GM18873 (cell line): ENCODE results near the gene VPS4B.

Experiments used
- ATAC-seq: cut with Tn5 transposase; IDR thresholded peaks from one replicate; pipeline ENCODE4 v1.9.1; 2021; ENCODE audit warnings: mild to moderate bottlenecking, moderate library complexity, moderate number of reproducible peaks; ENCODE audit not compliant: unreplicated experiment, low FRiP score

Gene VPS4B

DNA sequence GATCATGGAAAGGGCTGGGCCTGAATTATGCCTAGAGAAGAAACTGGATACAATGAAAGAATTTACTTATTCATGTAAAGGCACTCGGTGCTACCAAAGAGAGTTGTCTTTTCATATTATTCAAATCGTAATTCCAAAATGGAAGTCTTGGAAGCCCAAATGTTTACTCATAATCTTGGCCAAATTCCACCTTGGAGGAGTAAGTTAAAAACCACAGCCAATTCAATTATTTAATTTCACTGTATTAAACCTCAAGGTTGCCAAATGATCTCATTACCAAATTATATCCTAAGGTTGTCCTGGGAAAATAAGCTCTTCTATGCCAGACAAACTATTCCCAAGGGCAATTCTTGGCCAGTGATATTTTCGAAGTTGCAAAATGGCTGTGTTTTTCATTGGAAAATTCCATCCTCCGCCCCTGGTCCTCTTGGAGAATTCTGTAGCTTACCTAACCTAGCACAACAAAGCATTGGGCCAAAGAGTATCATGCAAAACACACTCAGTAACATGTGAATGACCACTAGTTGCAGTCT is 11.1 kb upstream of the VPS4B start:
- ATAC-seq, result no peak

DNA sequence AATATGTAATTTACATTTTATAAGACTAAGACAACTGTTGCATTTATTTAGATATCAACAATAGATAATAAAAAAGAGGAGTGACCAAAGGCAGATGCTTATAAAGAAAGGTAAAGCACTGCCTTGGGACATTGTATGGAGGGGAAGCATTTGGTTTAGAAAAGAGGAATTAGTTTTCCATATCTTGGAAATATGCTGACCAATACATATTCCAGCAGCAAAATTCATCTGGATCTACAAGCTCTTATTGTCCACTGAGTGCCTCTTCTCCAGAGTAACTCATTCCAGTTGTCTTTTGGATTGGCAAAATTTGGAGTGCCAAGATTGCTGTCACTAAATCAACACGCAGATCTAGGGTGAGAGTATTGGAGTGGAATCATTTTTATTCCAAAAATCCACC is 8.9 kb upstream of the VPS4B start:
- no peak for ATAC-seq

DNA sequence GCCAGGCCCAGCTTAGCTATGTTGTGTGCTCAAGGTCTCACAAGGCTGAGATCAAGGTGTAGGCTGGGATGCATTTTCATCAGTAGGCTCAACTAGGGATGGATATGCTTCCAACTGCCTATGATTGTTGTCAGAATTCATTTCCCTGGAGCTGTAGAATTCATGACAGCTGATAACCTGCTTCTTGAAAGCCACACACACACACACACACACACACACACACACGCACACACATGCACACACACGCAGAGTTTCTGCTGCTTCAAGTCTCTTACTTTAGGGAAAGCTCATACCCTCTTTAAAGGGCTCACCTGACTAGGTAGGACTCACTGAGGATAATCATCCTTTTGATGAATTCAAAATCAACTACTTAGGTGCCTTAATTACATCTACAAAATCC is 8.2 kb upstream of the VPS4B start:
- ATAC-seq, result no peak

DNA sequence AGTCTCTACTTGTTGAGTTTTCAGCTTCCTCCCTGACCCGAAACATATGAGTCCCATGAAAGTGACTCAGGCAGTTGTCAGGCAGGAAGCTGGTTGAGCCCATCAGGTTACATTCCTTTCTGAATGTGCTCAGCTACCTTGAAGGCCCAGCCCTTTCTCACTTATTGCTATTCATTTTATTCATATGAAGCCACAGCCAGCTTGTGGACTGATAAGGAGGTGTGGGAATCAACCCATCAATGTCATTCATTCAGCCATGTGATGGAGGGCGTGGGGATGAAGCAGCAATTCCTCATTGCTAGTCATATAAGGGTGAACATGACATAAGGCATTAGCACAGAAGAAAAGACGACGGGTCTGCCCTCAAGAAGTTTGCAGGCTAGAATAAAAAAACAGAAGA is 5.3 kb upstream of the VPS4B start:
- no peak for ATAC-seq

DNA sequence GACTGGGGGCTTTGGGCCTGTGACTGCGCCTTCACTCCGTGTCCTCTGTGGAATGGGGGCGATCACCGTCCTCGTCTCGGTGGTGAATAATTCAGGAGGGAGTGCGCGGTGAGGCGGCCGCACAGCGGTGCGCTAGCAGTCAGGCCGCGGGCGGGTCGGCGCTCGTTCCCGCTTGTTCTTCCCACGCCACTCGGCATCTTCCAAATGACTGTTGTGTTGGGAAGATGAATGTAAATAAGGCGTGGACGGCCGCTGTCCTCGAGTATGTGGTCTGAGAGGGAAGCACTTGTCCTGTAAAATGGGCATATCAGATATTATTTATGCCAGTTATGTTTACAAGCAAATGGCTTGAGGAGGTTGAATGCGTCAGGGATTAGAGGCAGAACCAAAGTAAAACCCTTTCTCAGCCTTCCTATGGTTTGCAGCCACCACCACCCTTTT is 608 bp upstream of the VPS4B start:
- ATAC-seq, result peak; percentile 11

DNA sequence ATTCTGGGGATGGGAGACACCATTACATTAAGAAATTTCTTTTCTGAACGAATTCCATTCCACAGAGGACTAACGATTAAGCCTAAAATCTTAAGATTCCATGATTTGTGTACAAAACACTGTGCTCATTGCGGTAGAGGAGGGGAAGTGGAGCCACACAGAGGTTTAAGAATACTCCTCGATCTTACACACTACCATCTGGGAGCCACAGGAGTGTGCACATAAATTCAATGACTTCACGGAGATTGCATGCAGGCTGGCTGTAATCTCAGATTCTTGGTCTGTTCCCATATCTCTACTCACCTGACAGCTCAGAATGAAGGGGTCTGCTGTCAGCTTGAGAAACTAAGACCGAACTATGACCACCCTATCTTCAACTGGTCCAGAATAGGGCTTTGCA is 762 bp downstream of the VPS4B start:
- no peak for ATAC-seq

DNA sequence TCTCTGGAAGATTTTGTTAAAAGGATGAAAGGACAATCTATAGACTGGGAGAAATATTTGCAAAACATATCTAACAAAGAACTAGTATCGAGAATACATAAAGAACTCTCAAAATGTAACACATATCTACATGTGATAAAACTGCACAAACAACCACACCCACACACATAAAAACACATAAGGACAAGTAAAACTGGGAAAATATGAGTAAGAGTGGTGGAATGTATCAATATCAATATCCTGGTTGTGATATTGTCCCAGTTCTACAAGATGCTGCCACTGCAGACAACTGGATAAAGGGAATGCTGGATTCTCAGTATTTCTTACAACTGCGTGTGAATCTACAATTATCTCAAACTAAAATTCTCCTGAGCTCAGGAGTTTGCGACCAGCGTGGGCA is 9.3 kb downstream of the VPS4B start:
- no peak for ATAC-seq

DNA sequence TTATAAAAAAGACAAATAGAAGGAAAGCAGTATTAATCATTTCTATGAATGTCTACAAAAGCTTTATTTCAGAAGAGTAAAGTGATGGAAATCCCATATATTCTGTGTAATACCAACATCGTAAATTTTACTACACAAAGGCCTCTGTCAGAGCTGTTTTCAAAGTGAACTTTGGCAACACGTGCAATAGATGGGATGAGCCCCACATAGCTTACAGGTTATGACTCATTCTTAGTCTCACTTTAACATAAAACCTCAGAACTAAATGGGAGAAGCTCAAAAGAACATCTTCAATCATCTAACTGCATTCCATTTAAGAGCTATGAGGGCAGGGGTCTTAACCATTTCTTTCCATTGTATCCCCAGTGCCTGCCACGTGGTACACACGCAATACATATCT is 11.5 kb downstream of the VPS4B start:
- ATAC-seq, result no peak

DNA sequence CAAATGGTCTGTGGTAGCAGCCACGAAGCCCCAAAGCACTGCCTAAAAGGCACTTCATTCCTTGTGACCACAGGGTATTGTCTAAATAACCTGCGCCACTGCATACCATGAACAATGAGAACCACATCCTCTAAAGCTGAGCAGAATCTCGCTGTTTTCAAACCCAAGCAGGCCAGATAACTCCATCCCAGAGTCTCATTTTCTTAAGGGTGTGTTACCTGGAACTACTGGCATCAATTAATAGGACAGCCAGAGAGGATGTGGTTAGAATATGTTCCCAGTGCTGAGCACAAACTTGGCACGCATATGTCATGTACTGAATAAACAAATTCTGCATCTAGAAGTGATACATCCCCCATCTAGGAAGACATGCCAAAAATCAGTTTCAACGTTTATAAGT is 13.0 kb downstream of the VPS4B start:
- ATAC-seq, result no peak

DNA sequence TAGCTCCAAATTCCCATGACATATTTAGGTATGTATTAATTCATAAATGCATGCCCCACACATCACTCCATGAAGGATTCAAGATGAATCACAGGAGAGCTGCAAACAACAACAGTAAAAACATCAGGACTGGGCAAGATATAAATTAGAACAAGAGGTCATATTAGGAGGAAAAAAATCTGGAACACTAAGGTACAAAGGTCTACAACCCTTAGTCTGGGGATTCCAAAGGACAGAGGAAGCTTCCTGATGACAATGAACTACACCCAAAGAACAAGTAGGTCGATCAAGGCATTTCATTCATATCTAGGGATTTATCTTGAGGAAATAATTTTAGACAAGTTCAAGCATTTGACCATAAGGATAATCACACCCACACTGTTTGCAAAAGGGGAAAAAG is 14.5 kb downstream of the VPS4B start:
- no peak for ATAC-seq

DNA sequence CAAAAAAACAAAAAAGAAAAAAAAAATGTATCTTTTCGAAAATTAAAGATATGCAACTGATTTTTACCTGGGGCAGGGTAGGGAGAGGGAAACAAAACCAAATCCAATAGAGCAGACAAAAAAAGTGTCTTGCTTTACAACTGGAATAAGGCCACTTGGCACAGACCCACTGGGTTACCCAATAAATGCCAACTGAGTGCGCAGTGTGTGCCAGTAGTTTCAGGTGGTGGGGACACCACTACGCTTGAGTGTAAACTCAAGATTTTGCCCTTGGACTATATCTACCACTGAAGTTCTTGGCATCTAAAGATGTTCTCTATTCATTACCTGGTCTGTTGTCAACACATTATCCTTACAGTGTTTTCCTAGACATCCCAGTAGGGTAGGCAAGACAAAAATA is 16.3 kb downstream of the VPS4B start:
- ATAC-seq, result no peak

DNA sequence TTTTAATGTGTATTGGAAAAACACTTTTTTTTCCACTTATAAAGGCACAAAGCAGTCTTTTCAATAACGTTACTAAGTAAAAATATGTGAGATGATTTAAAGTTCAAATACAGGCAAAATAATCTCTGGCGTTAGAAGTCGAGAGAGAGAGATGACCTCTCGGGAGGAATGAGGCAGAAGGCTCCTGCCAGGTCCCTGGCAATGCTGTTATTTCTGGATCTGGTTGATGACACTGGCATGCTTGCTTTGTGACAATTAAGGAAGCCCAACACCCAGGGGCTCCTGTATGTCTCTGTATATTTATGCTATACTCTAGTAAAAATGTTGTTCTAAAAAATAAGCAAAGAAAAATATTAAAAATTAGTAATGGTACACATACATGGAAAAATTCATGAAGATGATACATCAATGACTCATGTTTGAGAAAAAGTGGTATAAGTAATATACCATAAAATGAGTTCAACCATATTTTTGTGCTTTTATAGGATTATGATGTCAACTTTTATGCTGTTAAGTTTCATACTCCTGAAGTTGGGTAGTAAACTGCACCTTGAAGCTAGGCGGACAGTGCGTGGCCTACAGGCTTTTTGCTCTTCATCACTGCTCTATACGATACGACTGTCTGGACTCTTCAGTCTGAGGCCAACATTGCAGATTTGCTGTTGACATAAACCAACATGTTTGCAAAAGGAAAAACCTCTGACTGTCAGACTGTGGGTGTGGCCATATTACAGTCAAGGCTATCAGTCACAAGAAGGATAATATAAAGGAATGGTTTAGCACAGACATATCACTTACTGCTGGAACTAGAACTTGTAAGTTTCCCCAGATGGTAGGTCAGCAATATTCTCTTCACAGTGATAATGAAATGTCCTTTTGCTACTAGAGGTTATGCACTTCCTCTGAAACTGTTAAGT is 19.8 kb downstream of the VPS4B start:
- ATAC-seq, result no peak

DNA sequence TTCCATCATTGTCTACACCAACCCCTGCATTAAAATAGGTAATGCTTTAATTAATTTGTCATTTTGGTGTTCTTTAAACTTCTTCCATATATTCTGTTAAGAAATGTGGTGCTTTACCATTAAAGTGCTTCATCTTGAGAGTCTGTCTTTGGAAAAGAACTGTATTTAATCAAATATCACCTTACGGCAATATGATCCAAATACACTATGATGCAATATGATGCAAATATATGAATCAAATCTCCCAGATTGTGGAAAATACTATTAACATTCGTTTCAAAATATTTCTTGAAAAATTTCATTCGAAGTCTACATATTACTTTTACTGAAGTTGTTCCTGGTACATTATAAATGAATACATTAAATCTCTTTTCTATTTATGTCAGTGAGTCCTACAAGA is 23.0 kb downstream of the VPS4B start:
- no peak for ATAC-seq

DNA sequence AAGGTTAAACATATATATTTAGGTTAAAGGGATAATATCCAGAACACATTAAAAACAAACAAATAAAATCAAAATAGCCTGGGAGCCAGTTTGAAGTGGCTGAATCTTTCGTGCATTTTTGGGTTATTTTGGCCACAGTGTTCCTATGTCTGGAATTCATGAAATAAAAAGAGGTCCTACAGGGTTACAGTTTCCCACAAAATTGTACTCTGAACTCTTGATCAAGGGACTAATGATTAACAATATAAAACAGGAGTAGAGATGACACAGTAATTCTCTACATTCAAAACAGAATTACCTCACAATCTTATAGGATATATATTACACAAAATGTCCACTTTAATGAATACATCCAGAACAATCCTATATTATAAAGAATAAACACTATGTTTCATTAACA is 24.9 kb downstream of the VPS4B start:
- ATAC-seq, result no peak

DNA sequence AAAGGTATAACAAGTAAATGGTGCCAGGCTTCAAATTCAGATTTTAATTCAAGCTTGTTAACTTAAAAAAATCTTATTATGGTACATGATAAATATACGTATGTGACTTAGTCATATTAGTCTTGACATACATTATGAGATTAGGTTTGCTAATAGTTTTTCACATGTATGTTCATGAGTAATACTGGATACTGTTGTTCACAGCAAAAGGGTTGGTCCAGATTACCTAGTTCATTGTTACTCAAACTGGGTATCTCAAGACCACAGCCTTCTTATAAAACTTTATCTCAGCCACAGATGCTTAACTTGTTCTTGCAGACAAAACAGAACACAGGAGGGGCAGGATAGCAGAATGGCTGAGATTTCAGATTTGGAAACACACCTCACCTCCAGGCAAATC is 26.8 kb downstream of the VPS4B start:
- no peak for ATAC-seq

DNA sequence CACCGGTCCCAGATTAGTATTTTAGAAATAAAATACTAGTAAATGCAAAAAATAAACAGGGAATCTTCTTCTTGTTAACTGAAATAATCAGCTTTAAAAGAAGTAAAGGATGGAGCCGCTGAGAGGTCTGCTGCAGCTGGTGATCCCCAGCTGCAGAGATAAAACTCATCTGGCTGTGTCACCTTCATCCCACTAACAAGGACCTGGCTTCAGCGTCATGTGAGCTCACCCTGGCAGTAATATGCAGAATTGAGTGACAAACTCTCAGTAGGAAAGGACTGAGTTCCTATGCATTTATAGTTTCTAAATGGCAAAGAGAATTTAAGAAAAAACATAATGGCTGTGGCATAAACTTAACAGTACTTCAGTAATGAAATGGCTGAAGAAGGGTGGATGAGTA is 27.3 kb downstream of the VPS4B start:
- no peak for ATAC-seq

DNA sequence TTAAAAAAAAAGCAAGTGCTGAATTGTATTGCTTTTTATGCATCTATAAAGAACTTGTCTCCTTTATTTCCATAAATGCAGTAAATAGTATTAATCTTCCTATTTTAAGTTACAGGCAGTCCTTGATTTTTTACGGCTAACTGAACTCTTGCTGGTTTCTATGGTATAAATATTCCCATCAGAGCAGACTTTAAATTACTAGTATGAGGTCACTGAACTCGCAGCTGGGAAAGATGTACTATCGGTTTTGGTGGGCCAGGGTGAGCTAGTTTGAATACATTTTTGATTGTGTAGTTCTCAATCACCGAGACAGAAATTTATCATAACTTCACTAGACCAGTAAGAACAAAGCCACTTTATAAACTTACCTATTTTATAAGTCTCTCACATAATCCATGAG is 34.4 kb downstream of the VPS4B start:
- ATAC-seq, result no peak

DNA sequence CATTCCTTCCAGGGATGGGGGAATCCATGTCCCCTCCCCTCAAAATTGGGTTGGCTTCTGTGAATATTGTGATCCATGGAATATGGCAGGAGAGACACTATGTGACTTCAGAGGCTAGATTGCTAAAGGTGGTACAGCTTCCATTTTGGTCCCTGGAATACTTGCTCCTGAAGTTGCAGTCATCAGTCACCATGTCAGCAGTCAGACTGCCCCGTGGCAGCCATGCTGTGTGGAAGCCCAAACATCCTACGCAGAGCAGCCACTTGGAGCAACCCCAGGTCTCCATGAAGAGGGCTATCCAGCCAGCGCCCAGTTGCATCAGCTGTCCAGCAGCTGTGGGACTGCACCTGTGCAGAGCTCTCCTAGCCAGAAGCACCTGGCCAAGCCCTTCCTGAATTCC is 39.4 kb downstream of the VPS4B start:
- ATAC-seq, result no peak

DNA sequence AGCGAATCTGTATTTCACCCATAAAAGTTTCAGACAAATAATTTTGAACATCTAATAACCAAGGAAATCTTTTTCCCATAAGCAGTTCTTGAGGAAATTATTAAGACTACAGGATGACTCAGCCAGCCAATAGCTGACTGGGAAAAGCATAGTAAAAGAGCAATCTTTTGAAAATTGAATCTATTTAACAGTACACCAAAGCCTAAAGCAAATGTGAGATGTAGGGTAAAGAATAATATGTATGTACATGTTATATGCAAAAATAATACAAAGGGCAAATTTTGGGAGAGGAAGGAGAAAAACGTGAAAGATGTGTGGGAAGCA is 42.7 kb downstream of the VPS4B start:
- ATAC-seq, result no peak

DNA sequence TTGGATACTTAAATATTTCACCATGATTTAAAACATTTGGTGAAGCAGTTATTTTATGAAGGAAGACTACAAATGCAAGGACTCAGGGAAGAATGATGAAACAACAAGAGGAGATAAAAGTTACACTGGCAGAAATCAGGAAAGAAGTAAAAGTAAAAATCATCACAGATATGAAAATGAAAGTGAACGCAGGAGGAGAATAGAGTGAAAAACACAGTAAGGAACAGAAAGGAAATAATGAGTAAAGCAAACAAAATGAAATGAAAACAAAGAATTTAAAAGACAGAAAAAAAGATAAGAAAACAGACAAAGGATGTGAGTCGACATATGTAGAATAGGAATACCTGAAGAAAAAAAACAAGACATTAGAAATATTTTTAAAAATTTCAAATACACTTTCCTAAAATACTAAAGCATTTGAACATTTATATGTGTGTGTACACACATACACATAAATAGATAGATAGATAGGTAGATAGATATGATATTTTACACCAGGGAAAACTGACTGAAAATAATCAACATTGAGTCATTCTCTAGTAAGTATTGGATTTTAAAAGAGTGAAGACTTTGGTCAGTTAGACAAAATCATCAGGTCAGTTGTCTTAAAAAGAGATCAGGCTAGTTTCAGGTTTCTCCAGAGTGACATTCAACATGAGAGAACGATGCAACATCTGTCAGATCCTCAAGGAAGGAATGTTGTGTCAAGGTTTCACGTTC is 43.2 kb downstream of the VPS4B start:
- ATAC-seq, result no peak

DNA sequence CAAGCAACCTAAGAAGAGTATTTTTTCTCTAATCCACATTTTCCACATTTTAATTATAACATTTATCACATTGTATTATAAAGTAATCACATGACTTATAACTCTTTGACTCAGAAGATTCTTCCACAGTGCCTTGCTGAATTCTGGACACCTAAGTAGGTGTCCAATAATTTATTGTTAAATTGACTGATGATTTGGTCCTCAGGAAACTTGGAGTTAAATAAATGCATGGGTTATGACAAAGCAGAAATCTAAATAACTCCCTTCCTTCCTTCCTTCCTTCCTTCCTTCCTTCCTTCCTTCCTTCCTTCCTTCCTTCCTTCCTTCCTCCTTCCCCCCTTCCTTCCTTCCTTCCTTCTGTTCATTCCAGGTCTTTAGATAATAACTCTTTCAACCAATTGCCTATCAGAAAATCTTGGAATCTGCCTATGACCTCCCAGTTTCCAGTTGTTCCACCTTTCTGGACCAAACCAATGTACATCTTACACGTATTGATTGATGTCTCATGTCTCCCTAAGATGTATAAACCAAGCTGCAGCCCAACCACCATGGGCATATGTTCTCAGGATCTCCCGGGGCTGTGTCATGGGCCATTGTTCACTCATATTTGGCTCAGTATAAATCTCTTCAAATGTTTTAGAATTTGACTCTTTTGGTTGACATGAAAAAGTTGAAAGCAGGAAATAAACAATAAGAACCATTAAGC is 44.8 kb downstream of the VPS4B start:
- ATAC-seq, result no peak
